Sigmoid colon (tissue), 7 donors: ENCODE results near the gene PALB2. TPM values are rescaled to one million over a fixed set of nuclear protein-coding genes. Genes with fewer than 3 reads are reported as not detected.

ENCODE experiments used
- DNase-seq: peaks from one replicate; pipeline ENCODE4 v3.0.0-alpha.2; 2019
- H3K27ac ChIP-seq, 4 donors: fragments of 200-600 bp; sonication (generic); one replicate each; pipeline ENCODE4 v1.5.1; 2016 to 2019; ENCODE audit warnings: mild to moderate bottlenecking in 1 of 4
- H3K27me3 ChIP-seq, 3 donors: fragments of 200-600 bp; sonication (generic); one replicate each; pipeline ENCODE4 v1.5.1; 2019; ENCODE audit warnings: mild to moderate bottlenecking in 1 of 3
- H3K36me3 ChIP-seq, 4 donors: fragments of 200-600 bp; sonication (generic); one replicate each; pipeline ENCODE4 v1.5.1; 2016 to 2019
- H3K4me1 ChIP-seq, 4 donors: fragments of 200-600 bp; sonication (generic); one replicate each; pipeline ENCODE4 v1.5.1; 2017 to 2019
- H3K4me3 ChIP-seq, 4 donors: fragments of 200-600 bp; sonication (generic); one replicate each; pipeline ENCODE4 v1.5.1; 2017 to 2019; ENCODE audit warnings: mild to moderate bottlenecking in 2 of 4, moderate library complexity in 1 of 4
- H3K9me3 ChIP-seq, 4 donors: fragments of 200-600 bp in 3 of 4; sonication (generic) in 3 of 4; one replicate each; pipeline versions ENCODE4 v1.5.1 to v1.6.1; 2013 to 2019
- CTCF ChIP-seq, 4 experiments: fragments of 450-650 bp in 3 of 4; fragments of 200-600 bp in 1 of 4; IDR thresholded peaks; one replicate each; pipeline ENCODE4 v1.5.1; 2016 to 2019; ENCODE audit warnings: antibody characterized with exemption in 4 of 4, mild to moderate bottlenecking in 3 of 4, moderate library complexity in 2 of 4
- EP300 ChIP-seq, 4 donors: sonication (generic); formaldehyde crosslinking; IDR thresholded peaks; one replicate each; pipeline ENCODE4 v1.6.1; 2017; ENCODE audit warnings: antibody characterized with exemption in 4 of 4
- POLR2A ChIP-seq, 2 donors: fragments of 450-650 bp; IDR thresholded peaks; one replicate each; pipeline ENCODE4 v1.6.1; 2016; ENCODE audit warnings: antibody characterized with exemption in 2 of 2, mild to moderate bottlenecking in 2 of 2, moderate library complexity in 2 of 2
- POLR2AphosphoS5 ChIP-seq, 4 donors: sonication (generic); formaldehyde crosslinking; IDR thresholded peaks; one replicate each; pipeline ENCODE4 v1.6.1; 2017; ENCODE audit warnings: antibody characterized with exemption in 4 of 4
- WGBS, 2 donors: extraction: QIAGEN DNeasy Blood & Tissue Kit; methylation state at CpG; one replicate each; pipeline ENCODE4 v1.1.7; 2013; 5-methylcytosine and 5-hydroxymethylcytosine counted together
- intact Hi-C: fragments of 100-400 bp; cut with DNase I; formaldehyde crosslinking; loops from one replicate; pipeline ENCODE4 v1.15.1; 2023
- polyA plus RNA-seq, 3 donors: library from polyadenylated mRNA; stranded (reverse); fragments of 200-250 nt; gene quantifications; one replicate each; pipeline ENCODE4 v1.2.3, GENCODE V29; 2013
- total RNA-seq, 4 donors: library from RNA; depleted of rRNA; stranded (reverse); fragments of >200 nt; gene quantifications; one replicate each; pipeline ENCODE4 v1.1.0, GENCODE V29; 2016
- donor health status: healthy with polysubstance abuse.
- donor health status: Bipolar disorder and iron deficiency.
- donor health status: healthy.

Gene PALB2
- total and polyA plus RNA-seq, 7 donors = 7.2 to 11.2 (median 8.1) TPM

- intact Hi-C loops = no loop called here
- no peaks in the 10 kb centered on the region for H3K9me3 ChIP-seq
- TF ChIP-seq POLR2AphosphoS5 (IDR thresholded peaks at IDR 0.05) (no peak), CTCF (IDR thresholded peaks at IDR 0.05) (no peak), POLR2A (IDR thresholded peaks at IDR 0.05) (no peak), EP300 (IDR thresholded peaks at IDR 0.05) (no peak)
- H3K4me3 ChIP-seq = no peak overlapping the region
- H3K36me3 ChIP-seq = peaks cover 0 to 40% (median 9%) of the 10 kb centered on the region in 4 donors
- no peak for DNase-seq
- H3K4me1 ChIP-seq = peaks cover 0 to 19% (median 16%) of the 10 kb centered on the region in 4 donors
- WGBS, 2 donors = 92 to 93% methylated on average over 1 of the region's 1 CpG
- no peaks in the 10 kb centered on the region for H3K27me3 ChIP-seq
- H3K27ac ChIP-seq = no peak overlapping the region
Measured at GRCh38 chr16:23682181-23682580, 41.1 kb upstream of the PALB2 start.

- H3K36me3 ChIP-seq = peaks cover 0 to 23% (median 5%) of the 10 kb centered on the region in 4 donors
- no peak overlapping the region for H3K27ac ChIP-seq
- WGBS, 2 donors = 55 to 57% methylated on average over 6 of the region's 6 CpGs
- H3K4me1 ChIP-seq = peaks cover 0 to 19% (median 16%) of the 10 kb centered on the region in 4 donors
- no peak for DNase-seq
- TF ChIP-seq POLR2A (IDR thresholded peaks at IDR 0.05) = no peak
- no peak for TF ChIP-seq POLR2AphosphoS5 (IDR thresholded peaks at IDR 0.05)
- no peak for TF ChIP-seq EP300 (IDR thresholded peaks at IDR 0.05)
- no peak for TF ChIP-seq CTCF (IDR thresholded peaks at IDR 0.05)
- intact Hi-C loops = no loop called here
- H3K4me3 ChIP-seq = no peak overlapping the region
- H3K9me3 ChIP-seq = no peaks in the 10 kb centered on the region
- H3K27me3 ChIP-seq = no peaks in the 10 kb centered on the region
Measured at GRCh38 chr16:23679986-23680336, 38.9 kb upstream of the PALB2 start.

GRCh38 chr16:23679274-23679985, 38.3 kb upstream of the PALB2 start:
- H3K27me3 ChIP-seq = no peaks in the 10 kb centered on the region
- no peak overlapping the region for H3K27ac ChIP-seq
- WGBS, 2 donors = 8 to 10% methylated on average over 24 of the region's 24 CpGs
- peaks cover 0 to 29% (median 5%) of the 10 kb centered on the region in 4 donors for H3K36me3 ChIP-seq
- intact Hi-C loops = no loop called here
- H3K4me3 ChIP-seq = peak overlapping the region in 3 of 4 donors; percentile 48 to 58 (median 55)
- H3K9me3 ChIP-seq = no peaks in the 10 kb centered on the region
- H3K4me1 ChIP-seq = peaks cover 0 to 19% (median 16%) of the 10 kb centered on the region in 4 donors
- no peak for DNase-seq
- TF ChIP-seq POLR2AphosphoS5 (IDR thresholded peaks at IDR 0.05) = no peak
- no peak for TF ChIP-seq EP300 (IDR thresholded peaks at IDR 0.05)
- TF ChIP-seq POLR2A (IDR thresholded peaks at IDR 0.05) = no peak
- no peak for TF ChIP-seq CTCF (IDR thresholded peaks at IDR 0.05)

- peaks cover 0 to 19% (median 16%) of the 10 kb centered on the region in 4 donors for H3K4me1 ChIP-seq
- TF ChIP-seq POLR2A (IDR thresholded peaks at IDR 0.05) = no peak
- TF ChIP-seq CTCF (IDR thresholded peaks at IDR 0.05) = peak in 2 of 4 experiments; percentile 8 to 20
- TF ChIP-seq EP300 (IDR thresholded peaks at IDR 0.05) = no peak
- TF ChIP-seq POLR2AphosphoS5 (IDR thresholded peaks at IDR 0.05) = peak in 1 of 4 donors; percentile 38
- 1% methylated on average over 75 of the region's 75 CpGs for WGBS, 2 donors
- H3K4me3 ChIP-seq = peak within 1 kb of the TSS; percentile 29 to 58 (median 52)
- peaks cover 0 to 29% (median 3%) of the 10 kb centered on the region in 4 donors for H3K36me3 ChIP-seq
- no peaks in the 10 kb centered on the region for H3K9me3 ChIP-seq
- peak; percentile 79 for DNase-seq
- intact Hi-C loops = no loop called here
- no peaks in the 10 kb centered on the region for H3K27me3 ChIP-seq
- H3K27ac ChIP-seq = peak within 1 kb of the TSS in 1 of 4 donors; percentile 13
Measured at GRCh38 chr16:23678430-23679273, 37.5 kb upstream of the PALB2 start, which contains the start of gene PLK1. Gene PLK1, plus strand, starts transcription at chr16:23678889. Its CDS starts 44 bp downstream, at chr16:23678933.
